DMS79 (cell line): ENCODE results near the gene MAN1B1.
A peak's percentile ranks its signal among the peaks of the same experiment; 100 is the strongest.
"Not testable (repeated sequence)": the region's sequence is repeated elsewhere in the genome, so short reads cannot be mapped to it uniquely, and the experiment has no call there.

Source experiments
- DNase-seq: peaks from one replicate; lab custom pipeline; 2025; lab: John Stamatoyannopoulos, UW

MAN1B1 gene

GRCh38 chr9:137052998-137053943 is 33.5 kb upstream of the MAN1B1 start:
- DNase-seq = no peak

- DNase-seq = no peak
Measured at GRCh38 chr9:137053944-137054931, 32.5 kb upstream of the MAN1B1 start, which contains the start of gene ENTPD2. ENTPD2 (minus strand) TSS chr9:137054061; CDS start chr9:137053997, 64 bp downstream.

GRCh38 chr9:137054932-137055384 is 31.8 kb upstream of the MAN1B1 start:
- no peak for DNase-seq

- DNase-seq = peak; percentile 74
Measured at GRCh38 chr9:137055385-137056364, 31.1 kb upstream of the MAN1B1 start.

GRCh38 chr9:137056739-137057415 is 29.9 kb upstream of the MAN1B1 start:
- no peak for DNase-seq

GRCh38 chr9:137057545-137057944 is 29.2 kb upstream of the MAN1B1 start:
- DNase-seq = peak; percentile 66

- DNase-seq = no peak
Measured at GRCh38 chr9:137058521-137059234, 28.1 kb upstream of the MAN1B1 start.

GRCh38 chr9:137062384-137062783 is 24.4 kb upstream of the MAN1B1 start:
- DNase-seq = no peak

- not testable (repeated sequence) for DNase-seq
Measured at GRCh38 chr9:137062798-137063197, 24.0 kb upstream of the MAN1B1 start.

GRCh38 chr9:137063311-137064026 is 23.3 kb upstream of the MAN1B1 start:
- no peak for DNase-seq

- DNase-seq = no peak
Measured at GRCh38 chr9:137064027-137064879, 22.5 kb upstream of the MAN1B1 start.

GRCh38 chr9:137064880-137065164 is 22.0 kb upstream of the MAN1B1 start:
- no peak for DNase-seq

- no peak for DNase-seq
Measured at GRCh38 chr9:137065336-137065967, 21.3 kb upstream of the MAN1B1 start.

- no peak for DNase-seq
Measured at GRCh38 chr9:137066096-137066861, 20.5 kb upstream of the MAN1B1 start.

- peak; percentile 74 for DNase-seq
Measured at GRCh38 chr9:137067860-137068538, 18.8 kb upstream of the MAN1B1 start.
